IMR-90 (cell line): ENCODE measurements around the gene SHC4. TPM values are rescaled to one million over a fixed set of nuclear protein-coding genes. Genes with fewer than 3 reads are reported as not detected.

Experiments used
- ATAC-seq: fragments of 200-7000 bp; cut with Tn5 transposase; 2 replicates; pipeline ENCODE4 v1.9.1; 2020; ENCODE audit warnings: low read depth, mild to moderate bottlenecking, moderate library complexity
- BruUV-seq: library from RNA; stranded (reverse); fragments of 400-500 nt; replicated peaks from 2 replicates; lab custom pipeline; 2021; lab: Mats Ljungman, UMichigan
- CTCF ChIA-PET: fragments of 300-600 bp; formaldehyde crosslinking; extraction: SDS; loops from one replicate; lab custom pipeline; 2021; ENCODE audit warnings: antibody characterized with exemption; lab: Yijun Ruan, JAX
- POLR2A ChIA-PET: fragments of 300-600 bp; sonication (Branson Sonifier 250); formaldehyde crosslinking; loops from one replicate; lab custom pipeline; 2022; ENCODE audit warnings: antibody characterized with exemption; ENCODE audit not compliant: unreplicated experiment; lab: Charles Lee
- DNase-seq: peaks from one replicate; pipeline ENCODE4 v3.0.0; 2013
- H2AFZ ChIP-seq: replicated peaks from 2 replicates; pipeline ENCODE3; 2013; ENCODE audit warnings: low read length, mild to moderate bottlenecking; ENCODE audit not compliant: poor library complexity
- H2AK5ac ChIP-seq: 2 replicates; pipeline ENCODE4 v1.6.1; 2013; ENCODE audit warnings: low read depth, low read length, inconsistent platforms
- H2AK9ac ChIP-seq: replicated peaks from 2 replicates; pipeline ENCODE3; 2013; ENCODE audit warnings: mild to moderate bottlenecking, low read depth, low read length, moderate library complexity; ENCODE audit not compliant: poor library complexity
- H2BK120ac ChIP-seq: 2 replicates; pipeline ENCODE4 v1.6.1; 2013; ENCODE audit warnings: low read depth, low read length, inconsistent platforms
- H2BK15ac ChIP-seq: 3 replicates; pipeline ENCODE4 v1.6.1; 2013; ENCODE audit warnings: low read depth, low read length, inconsistent platforms
- H2BK20ac ChIP-seq: 2 replicates; pipeline ENCODE4 v1.6.1; 2013; ENCODE audit warnings: low read depth, mild to moderate bottlenecking, inconsistent platforms, low read length, moderate library complexity
- H2BK5ac ChIP-seq: 2 replicates; pipeline ENCODE4 v1.6.1; 2013; ENCODE audit warnings: mild to moderate bottlenecking, low read depth, low read length, inconsistent platforms; ENCODE audit not compliant: poor library complexity, severe bottlenecking
- H3K14ac ChIP-seq: replicated peaks from 2 replicates; pipeline ENCODE4 v1.6.1; 2013; ENCODE audit warnings: low read depth, low read length, inconsistent platforms
- H3K18ac ChIP-seq: 2 replicates; pipeline ENCODE4 v1.6.1; 2013; ENCODE audit warnings: low read depth, low read length, control low read depth
- H3K23ac ChIP-seq: 2 replicates; pipeline ENCODE4 v1.6.1; 2013; ENCODE audit warnings: low read depth, low read length, inconsistent platforms
- H3K27ac ChIP-seq: 2 replicates; pipeline ENCODE4 v1.5.1; 2013; ENCODE audit warnings: mild to moderate bottlenecking, control low read depth, low read length; ENCODE audit not compliant: insufficient read depth
- H3K27me3 ChIP-seq: 2 replicates; pipeline ENCODE4 v1.6.1; 2013; ENCODE audit warnings: low read length; ENCODE audit not compliant: control insufficient read depth, insufficient read depth
- H3K36me3 ChIP-seq: 2 replicates; pipeline ENCODE4 v1.6.1; 2013; ENCODE audit warnings: low read length, mixed read lengths; ENCODE audit not compliant: control insufficient read depth, insufficient read depth
- H3K4ac ChIP-seq: 2 replicates; pipeline ENCODE4 v1.6.1; 2013; ENCODE audit warnings: low read depth, low read length, inconsistent platforms
- H3K4me1 ChIP-seq: 2 replicates; pipeline ENCODE4 v1.6.1; 2013; ENCODE audit warnings: low read length, mixed read lengths; ENCODE audit not compliant: control insufficient read depth, insufficient read depth
- H3K4me2 ChIP-seq: 2 replicates; pipeline ENCODE4 v1.6.1; 2013; ENCODE audit warnings: low read depth, mild to moderate bottlenecking, control low read depth, low read length, moderate library complexity
- H3K4me3 ChIP-seq: 2 replicates; pipeline ENCODE4 v1.5.1; 2013; ENCODE audit warnings: low read depth, mild to moderate bottlenecking, control low read depth, low read length, moderate library complexity; ENCODE audit not compliant: insufficient read depth
- H3K56ac ChIP-seq: 2 replicates; pipeline ENCODE4 v1.6.1; 2013; ENCODE audit warnings: low read length, inconsistent platforms; ENCODE audit not compliant: insufficient read depth; ENCODE audit errors: extremely low read depth
- H3K79me1 ChIP-seq, 2 experiments: 2 replicates each; pipeline ENCODE4 v1.6.1; 2013; ENCODE audit warnings: low read length in 2 of 2, inconsistent platforms in 1 of 2, low read depth in 1 of 2
- H3K9ac ChIP-seq: 2 replicates; pipeline ENCODE4 v1.6.1; 2013; ENCODE audit warnings: low read depth, low read length, control low read depth
- H3K9me1 ChIP-seq: 2 replicates; pipeline ENCODE4 v1.6.1; 2013; ENCODE audit warnings: low read length, inconsistent platforms; ENCODE audit not compliant: insufficient read depth
- H3K9me3 ChIP-seq: 2 replicates; pipeline ENCODE4 v1.6.1; 2013; ENCODE audit warnings: low read length; ENCODE audit not compliant: control insufficient read depth, insufficient read depth
- H4K20me1 ChIP-seq: 2 replicates; pipeline ENCODE4 v1.6.1; 2013; ENCODE audit warnings: low read length, inconsistent platforms; ENCODE audit not compliant: insufficient read depth
- H4K5ac ChIP-seq: 2 replicates; pipeline ENCODE4 v1.6.1; 2013; ENCODE audit warnings: mild to moderate bottlenecking, low read depth, low read length, control low read depth
- H4K8ac ChIP-seq, 2 experiments: 2 replicates each; pipeline ENCODE4 v1.6.1; 2013; ENCODE audit warnings: low read depth in 2 of 2, low read length in 2 of 2, control low read depth in 1 of 2, inconsistent platforms in 1 of 2
- H4K91ac ChIP-seq: 2 replicates; pipeline ENCODE4 v1.6.1; 2013; ENCODE audit warnings: low read depth, low read length, inconsistent platforms; ENCODE audit not compliant: insufficient read depth
- BHLHE40 ChIP-seq: fragments of 150-350 bp; IDR thresholded peaks from 2 replicates; pipeline ENCODE4 v1.6.1; 2016; ENCODE audit warnings: mild to moderate bottlenecking, low read depth, low read length
- CHD1 ChIP-seq: IDR thresholded peaks from 2 replicates; pipeline ENCODE4 v1.6.1; 2012; ENCODE audit warnings: low read depth, low read length, improper control_type of control experiment
- MAFK ChIP-seq: IDR thresholded peaks from 2 replicates; pipeline ENCODE4 v1.6.1; 2012; ENCODE audit warnings: low read depth, low read length, improper control_type of control experiment
- MAZ ChIP-seq: IDR thresholded peaks from 2 replicates; pipeline ENCODE4 v1.6.1; 2012; ENCODE audit warnings: low read depth, mild to moderate bottlenecking, low read length, improper control_type of control experiment, moderate library complexity, borderline replicate concordance
- MXI1 ChIP-seq: IDR thresholded peaks from 2 replicates; pipeline ENCODE4 v1.6.1; 2012; ENCODE audit warnings: low read depth, mild to moderate bottlenecking, low read length, moderate library complexity, borderline replicate concordance
- POLR2A ChIP-seq: IDR thresholded peaks from 2 replicates; pipeline ENCODE4 v1.6.1; 2012; ENCODE audit warnings: mild to moderate bottlenecking, low read depth, low read length
- RAD21 ChIP-seq: IDR thresholded peaks from 2 replicates; pipeline ENCODE4 v1.6.1; 2012; ENCODE audit warnings: low read length, improper control_type of control experiment
- RFX5 ChIP-seq: IDR thresholded peaks from 2 replicates; pipeline ENCODE4 v1.8.0; 2012; ENCODE audit warnings: low read depth, mild to moderate bottlenecking, low read length, moderate library complexity
- USF2 ChIP-seq: fragments of 150-350 bp; IDR thresholded peaks from 2 replicates; pipeline ENCODE4 v1.6.1; 2017; ENCODE audit warnings: mild to moderate bottlenecking, antibody characterized with exemption, low read length, low read depth
- WGBS, 2 experiments: methylation state at CpG; one replicate each; pipeline versions ENCODE4 v1.1.5 to v1.1.7; 2013; ENCODE audit warnings: missing lambda C conversion rate in 2 of 2; ENCODE audit not compliant: insufficient read length in 1 of 2; ENCODE audit errors: extremely low coverage in 2 of 2; 5-methylcytosine and 5-hydroxymethylcytosine counted together
- dilution Hi-C: fragments of 300-500 bp; cut with HindIII; formaldehyde crosslinking; loops from one replicate; pipeline ENCODE4 v1.14.3; 2018; ENCODE audit warnings: low sequenced_read_pairs; ENCODE audit not compliant: unreplicated experiment
- in situ Hi-C: fragments of 300-500 bp; cut with MboI; formaldehyde crosslinking; loops from 3 replicates; pipeline ENCODE4 v1.14.3; 2019; ENCODE audit warnings: low sequenced_read_pairs, inconsistent platforms, mixed read lengths
- intact Hi-C: fragments of 100-400 bp; cut with micrococcal nuclease; formaldehyde crosslinking; loops from 2 replicates; pipeline ENCODE4 v1.10.0; 2022
- polyA plus RNA-seq, 3 experiments: library from polyadenylated mRNA; depleted of rRNA; stranded (reverse); fragments of >200 nt; gene quantifications; 2 replicates each; pipeline ENCODE4 v1.2.3, GENCODE V29; 2012; ENCODE audit warnings: low replicate concordance in 1 of 3
- total RNA-seq: library from RNA; depleted of rRNA; stranded (reverse); fragments of >200 nt; gene quantifications from 2 replicates; pipeline ENCODE4 v1.2.3, GENCODE V29; 2012

Gene SHC4
- total and polyA plus RNA-seq, 2 of the 4 experiments (the other 2 are of a cell fraction), result 0.91 to 2.7 TPM

- TF ChIP-seq MXI1 (no peak), CHD1 (no peak), RAD21 (no peak), RFX5 (no peak), BHLHE40 (no peak), USF2 (no peak), MAZ (no peak), POLR2A (no peak), MAFK (no peak)
- in situ Hi-C loops, result no loop called here
- no peak overlapping the region for H2AFZ ChIP-seq
- H3K9me3 ChIP-seq, result no peaks in the 10 kb centered on the region
- no peak overlapping the region for H2BK15ac ChIP-seq
- peaks cover 7 to 16% of the 10 kb centered on the region in 2 experiments; a peak in 3 of 4 replicates for H3K79me1 ChIP-seq
- intact Hi-C loops, result loop anchor here (5.0 kb wide), 1 partner anchor 50 kb away; no protein-coding TSS in a partner anchor
- no peak overlapping the region for H3K4me3 ChIP-seq
- no peaks in the 10 kb centered on the region for H3K36me3 ChIP-seq
- CTCF ChIA-PET, result no interaction called here
- H3K9ac ChIP-seq, result no peak overlapping the region
- H2BK5ac ChIP-seq, result no peak overlapping the region
- no CpG with 5 or more reads among the region's 2 CpGs for WGBS, 2 experiments
- BruUV-seq, result no TSS peak
- no peaks in the 10 kb centered on the region for H3K27me3 ChIP-seq
- peaks cover 4% of the 10 kb centered on the region for H3K9me1 ChIP-seq
- peak overlapping the region; percentile 83; the same call in 1 of the 2 replicates for H3K18ac ChIP-seq
- no peak overlapping the region for H4K91ac ChIP-seq
- POLR2A ChIA-PET, result no interaction called here
- H3K4me2 ChIP-seq, result no peak overlapping the region
- no peak overlapping the region for H2BK120ac ChIP-seq
- DNase-seq (no peak), ATAC-seq (no peak)
- dilution Hi-C loops, result no loop called here
- H2AK5ac ChIP-seq, result no peak overlapping the region
- H2AK9ac ChIP-seq, result no peak overlapping the region
- H3K4me1 ChIP-seq, result peaks cover 16% of the 10 kb centered on the region
- H4K5ac ChIP-seq, result peak overlapping the region; percentile 89; the same call in 1 of the 2 replicates
- H4K20me1 ChIP-seq, result no peaks in the 10 kb centered on the region
- no peak overlapping the region for H2BK20ac ChIP-seq
- no peak overlapping the region for H3K4ac ChIP-seq
- no peak overlapping the region for H3K14ac ChIP-seq
- H4K8ac ChIP-seq, result peak overlapping the region in 1 of 2 experiments; percentile 44; a peak in 2 of 4 replicates
- H3K23ac ChIP-seq, result no peak overlapping the region
- H3K27ac ChIP-seq, result no peak overlapping the region
- H3K56ac ChIP-seq, result no peak overlapping the region
Measured at GRCh38 chr15:48887144-48887543, 76.6 kb downstream of the SHC4 start.
